Fibroblast of villous mesenchyme (primary cell): ENCODE results near the gene RAD51B. TPM values are rescaled to one million over a fixed set of nuclear protein-coding genes. Genes with fewer than 3 reads are reported as not detected.

Experiments
- DNase-seq: peaks from one replicate; pipeline ENCODE4 v3.0.0-alpha.2; 2010; ENCODE audit warnings: low read depth
- H3K4me3 ChIP-seq: 2 replicates; pipeline ENCODE4 v1.5.1; 2011; ENCODE audit warnings: low read depth, mild to moderate bottlenecking, low read length
- CTCF ChIP-seq: IDR thresholded peaks from 2 replicates; pipeline ENCODE4 v1.5.1; 2012; ENCODE audit warnings: low read depth, mild to moderate bottlenecking, low read length; ENCODE audit not compliant: insufficient read depth
- total RNA-seq: library from RNA; depleted of rRNA; stranded (reverse); fragments of >200 nt; gene quantifications from 2 replicates; pipeline ENCODE4 v1.2.3, GENCODE V29; 2012

Gene RAD51B
- total RNA-seq, 1 donor: 22.0 TPM

- DNase-seq: no peak
- TF ChIP-seq CTCF: no peak
These were observed 554.4 kb downstream of the RAD51B start for GRCh38 chr14:68373847-68374444.

GRCh38 chr14:68374682-68375081 lies 555.1 kb downstream of the RAD51B start:
- H3K4me3 ChIP-seq: no peak overlapping the region
- TF ChIP-seq CTCF: no peak
- no peak for DNase-seq

More at GRCh38 chr14:68373847-68374444, 554.4 kb downstream of the RAD51B start:
- no peak overlapping the region for H3K4me3 ChIP-seq

- TF ChIP-seq CTCF: no peak
- no peak for DNase-seq
- H3K4me3 ChIP-seq: no peak overlapping the region
These were observed 555.8 kb downstream of the RAD51B start for GRCh38 chr14:68375376-68375775.

- H3K4me3 ChIP-seq: no peak overlapping the region
- no peak for TF ChIP-seq CTCF
- DNase-seq: no peak
These were observed 556.6 kb downstream of the RAD51B start for GRCh38 chr14:68376067-68376779.

- no peak overlapping the region for H3K4me3 ChIP-seq
- no peak for DNase-seq
- no peak for TF ChIP-seq CTCF
These were observed 557.4 kb downstream of the RAD51B start for GRCh38 chr14:68377006-68377405.

- H3K4me3 ChIP-seq: no peak overlapping the region
- DNase-seq: peak; percentile 63
- TF ChIP-seq CTCF: no peak
These were observed 557.9 kb downstream of the RAD51B start for GRCh38 chr14:68377459-68377858.
